Dermis blood vessel endothelial cell (primary cell): Measurements from ENCODE around the gene ADGRE3. TPM values are rescaled to one million over a fixed set of nuclear protein-coding genes. Genes with fewer than 3 reads are reported as not detected.

Source experiments
- DNase-seq: peaks from one replicate; pipeline ENCODE4 v3.0.0; 2010
- total RNA-seq: library from RNA; depleted of rRNA; stranded (reverse); fragments of >200 nt; gene quantifications from 2 replicates; pipeline ENCODE4 v1.2.3, GENCODE V29; 2014

ADGRE3 gene, protein sequence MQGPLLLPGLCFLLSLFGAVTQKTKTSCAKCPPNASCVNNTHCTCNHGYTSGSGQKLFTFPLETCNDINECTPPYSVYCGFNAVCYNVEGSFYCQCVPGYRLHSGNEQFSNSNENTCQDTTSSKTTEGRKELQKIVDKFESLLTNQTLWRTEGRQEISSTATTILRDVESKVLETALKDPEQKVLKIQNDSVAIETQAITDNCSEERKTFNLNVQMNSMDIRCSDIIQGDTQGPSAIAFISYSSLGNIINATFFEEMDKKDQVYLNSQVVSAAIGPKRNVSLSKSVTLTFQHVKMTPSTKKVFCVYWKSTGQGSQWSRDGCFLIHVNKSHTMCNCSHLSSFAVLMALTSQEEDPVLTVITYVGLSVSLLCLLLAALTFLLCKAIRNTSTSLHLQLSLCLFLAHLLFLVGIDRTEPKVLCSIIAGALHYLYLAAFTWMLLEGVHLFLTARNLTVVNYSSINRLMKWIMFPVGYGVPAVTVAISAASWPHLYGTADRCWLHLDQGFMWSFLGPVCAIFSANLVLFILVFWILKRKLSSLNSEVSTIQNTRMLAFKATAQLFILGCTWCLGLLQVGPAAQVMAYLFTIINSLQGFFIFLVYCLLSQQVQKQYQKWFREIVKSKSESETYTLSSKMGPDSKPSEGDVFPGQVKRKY
- not detected in 2 replicates for total RNA-seq

DNA sequence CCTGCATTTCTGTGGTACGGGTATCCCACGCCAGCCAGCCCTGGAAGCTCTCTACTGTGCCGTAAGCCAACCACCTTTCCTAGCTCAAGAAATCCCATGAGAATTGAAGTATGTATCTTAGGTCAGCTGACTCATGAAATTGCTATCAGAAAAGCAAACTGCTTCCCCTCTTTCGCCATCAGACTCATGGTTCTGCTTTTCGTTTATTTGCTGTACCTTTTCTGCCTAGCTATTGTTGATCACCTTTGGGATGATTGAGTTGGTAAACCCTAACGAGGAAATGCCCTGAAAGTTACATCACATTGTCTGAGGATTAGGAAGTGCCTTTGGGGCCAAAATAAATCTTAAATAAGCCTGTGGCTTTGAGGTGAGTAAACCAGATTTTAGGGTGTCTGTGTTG lies at the start of gene ADGRE3:
Gene ADGRE3 (minus strand): TSS at position 81 of the 400 bp plus-strand sequence. CDS start 74 bp downstream, at position 7.
- DNase-seq = no peak

DNA sequence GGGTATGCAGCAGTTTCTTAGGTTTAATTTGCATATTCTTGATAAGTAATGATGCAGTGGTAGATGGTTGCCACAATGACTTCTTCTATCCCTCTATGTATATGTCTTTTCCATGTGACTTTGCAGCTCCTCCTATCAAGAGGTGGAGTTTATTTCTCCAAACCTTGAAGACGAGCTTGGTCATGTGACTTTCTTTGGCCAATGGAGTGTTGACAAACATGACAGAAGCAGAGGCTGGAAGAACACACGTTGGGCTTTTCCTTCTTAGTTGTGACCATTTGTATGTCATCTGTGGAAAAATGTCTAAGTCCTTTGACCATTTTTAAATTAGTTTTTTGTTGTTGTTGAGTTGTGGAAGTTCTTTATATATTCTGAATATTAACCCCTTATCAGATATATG lies 47.5 kb upstream of the ADGRE3 start:
- DNase-seq = no peak

DNA sequence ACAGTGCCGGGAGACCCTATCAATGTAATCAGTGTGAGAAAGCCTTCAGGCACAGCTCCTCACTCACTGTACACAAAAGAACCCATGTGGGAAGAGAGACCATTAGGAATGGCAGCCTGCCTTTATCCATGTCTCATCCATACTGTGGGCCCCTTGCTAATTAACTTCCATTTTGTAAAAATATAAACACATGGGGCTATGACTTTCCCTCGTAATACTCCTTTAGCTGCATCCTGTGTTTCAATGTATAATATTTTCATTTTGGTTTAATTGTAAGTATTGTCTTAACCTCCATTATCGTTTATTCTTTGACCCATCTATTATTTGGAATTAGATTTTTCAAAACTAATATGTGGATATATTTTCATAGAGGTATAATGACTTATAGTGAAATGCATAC lies 44.5 kb upstream of the ADGRE3 start:
- DNase-seq = no peak

DNA sequence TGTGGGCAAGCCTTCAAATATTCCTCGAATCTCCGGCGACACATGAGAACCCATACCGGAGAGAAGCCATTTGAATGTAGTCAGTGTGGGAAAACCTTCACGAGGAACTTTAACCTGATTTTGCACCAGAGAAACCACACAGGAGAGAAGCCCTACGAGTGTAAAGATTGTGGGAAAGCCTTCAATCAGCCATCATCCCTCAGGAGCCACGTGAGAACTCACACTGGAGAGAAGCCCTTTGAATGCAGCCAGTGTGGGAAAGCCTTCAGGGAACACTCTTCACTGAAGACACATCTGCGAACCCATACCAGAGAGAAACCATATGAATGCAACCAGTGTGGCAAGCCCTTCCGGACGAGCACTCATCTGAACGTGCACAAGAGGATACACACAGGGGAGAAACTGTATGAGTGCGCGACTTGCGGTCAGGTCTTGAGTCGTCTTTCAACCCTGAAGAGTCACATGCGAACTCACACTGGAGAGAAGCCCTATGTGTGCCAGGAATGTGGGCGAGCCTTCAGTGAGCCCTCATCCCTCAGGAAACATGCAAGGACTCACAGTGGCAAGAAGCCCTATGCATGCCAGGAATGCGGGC lies 44.0 kb upstream of the ADGRE3 start:
- DNase-seq = no peak

DNA sequence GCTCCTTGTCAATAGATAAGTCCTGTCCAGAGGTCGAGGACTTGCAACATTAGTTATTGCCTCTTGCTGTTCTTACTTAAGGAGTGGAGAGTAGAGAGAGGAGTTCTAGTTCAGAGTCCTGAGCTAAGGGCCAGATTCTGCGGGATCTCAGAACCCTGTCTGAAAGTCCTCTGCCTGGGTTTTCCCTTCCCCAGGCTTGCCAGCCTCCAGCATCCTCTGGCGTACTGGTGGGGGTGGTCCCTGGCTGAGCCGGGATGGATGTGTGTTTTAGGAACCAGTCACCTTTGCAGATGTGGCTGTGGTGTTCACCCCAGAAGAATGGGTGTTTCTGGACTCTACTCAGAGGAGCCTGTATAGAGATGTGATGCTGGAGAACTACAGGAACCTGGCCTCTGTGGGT lies 41.2 kb upstream of the ADGRE3 start:
- no peak for DNase-seq

DNA sequence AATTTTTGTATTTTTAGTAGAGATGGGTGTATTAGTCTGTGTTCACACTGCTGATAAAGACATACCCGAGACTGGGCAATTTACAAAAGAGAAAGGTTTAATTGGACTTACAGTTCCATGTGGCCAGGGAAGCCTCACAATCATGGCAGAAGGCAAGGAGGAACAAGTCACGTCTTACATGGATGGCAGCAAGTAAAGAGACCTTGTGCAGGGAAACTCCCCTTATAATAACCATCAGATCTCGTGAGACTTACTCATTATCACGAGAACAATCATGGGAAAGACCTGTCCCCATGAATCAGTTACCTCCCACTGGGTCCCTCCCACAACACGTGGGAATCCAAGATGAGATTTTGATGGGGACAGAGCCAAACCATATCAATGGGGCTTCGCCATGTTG lies 29.8 kb upstream of the ADGRE3 start:
- no peak for DNase-seq

DNA sequence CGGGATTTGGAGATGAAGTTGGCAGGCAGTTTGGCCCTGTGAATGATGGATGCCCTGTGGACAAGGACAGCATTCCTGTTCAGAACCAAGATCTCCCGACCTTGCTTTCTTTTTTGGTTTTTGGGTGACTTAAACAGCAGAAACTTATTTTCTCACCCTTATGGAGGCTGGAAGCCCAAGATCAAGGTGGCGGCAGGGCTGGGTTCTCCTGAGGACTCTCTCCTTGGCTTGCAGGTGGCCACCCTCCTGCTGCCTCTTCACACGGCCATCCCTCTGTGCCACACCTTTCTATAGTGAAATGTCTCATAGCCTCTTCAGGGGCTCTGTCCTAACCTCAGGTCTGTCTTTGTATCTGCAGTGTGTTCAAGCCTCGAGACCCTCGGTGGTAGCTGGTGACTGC lies 29.2 kb upstream of the ADGRE3 start:
- no peak for DNase-seq

DNA sequence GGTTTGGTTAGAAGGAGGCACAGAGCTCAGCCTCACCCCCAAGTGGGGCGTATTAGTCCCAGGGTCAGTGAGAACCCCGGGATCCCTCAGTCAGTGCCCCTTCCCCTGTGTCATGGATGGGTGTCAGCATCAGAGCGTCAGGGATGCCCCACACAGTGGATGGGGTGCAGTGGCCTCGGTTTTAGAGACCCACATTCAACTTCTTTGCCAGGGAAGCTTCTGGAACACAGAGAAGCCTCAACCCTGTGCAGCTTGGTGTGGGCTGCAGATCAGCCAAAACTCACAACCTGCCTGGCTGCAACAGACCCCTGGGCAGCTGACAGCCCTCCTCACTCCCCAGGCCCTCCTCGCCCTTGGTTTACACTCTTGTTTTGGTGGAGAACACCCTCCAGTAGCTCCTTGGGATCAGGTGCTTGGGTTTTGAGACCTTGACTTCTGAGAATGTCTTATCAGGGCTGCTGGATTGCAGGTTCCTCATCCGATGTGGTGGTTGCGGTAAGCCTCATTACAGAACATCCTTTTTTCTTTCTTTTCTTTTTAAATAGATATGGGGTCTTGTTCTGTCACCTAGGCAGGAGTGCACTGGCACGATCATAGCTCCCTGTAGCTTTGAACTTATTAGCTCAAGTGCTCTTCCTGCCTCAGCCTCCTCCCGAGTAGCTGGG lies 26.2 kb upstream of the ADGRE3 start:
- DNase-seq = no peak

DNA sequence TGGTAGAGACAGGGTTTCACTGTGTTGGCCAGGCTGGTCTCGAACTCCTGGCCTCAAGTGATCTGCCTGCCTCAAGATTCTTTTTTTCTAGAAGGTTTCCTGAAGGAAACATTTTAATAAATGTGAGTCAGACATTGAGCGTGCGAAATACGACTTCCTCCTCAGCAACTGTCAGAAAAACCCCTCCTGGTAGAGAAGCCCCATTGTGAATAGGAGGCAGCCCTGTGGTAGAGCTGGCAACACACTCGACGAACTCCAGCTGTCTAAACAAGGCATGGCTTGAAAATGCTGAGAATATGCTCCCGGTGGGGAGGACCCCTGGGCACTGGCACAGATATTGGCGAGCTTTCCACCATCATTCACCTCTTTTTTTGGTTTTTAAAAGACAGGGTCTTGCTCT lies 25.0 kb upstream of the ADGRE3 start:
- DNase-seq = peak; percentile 65

DNA sequence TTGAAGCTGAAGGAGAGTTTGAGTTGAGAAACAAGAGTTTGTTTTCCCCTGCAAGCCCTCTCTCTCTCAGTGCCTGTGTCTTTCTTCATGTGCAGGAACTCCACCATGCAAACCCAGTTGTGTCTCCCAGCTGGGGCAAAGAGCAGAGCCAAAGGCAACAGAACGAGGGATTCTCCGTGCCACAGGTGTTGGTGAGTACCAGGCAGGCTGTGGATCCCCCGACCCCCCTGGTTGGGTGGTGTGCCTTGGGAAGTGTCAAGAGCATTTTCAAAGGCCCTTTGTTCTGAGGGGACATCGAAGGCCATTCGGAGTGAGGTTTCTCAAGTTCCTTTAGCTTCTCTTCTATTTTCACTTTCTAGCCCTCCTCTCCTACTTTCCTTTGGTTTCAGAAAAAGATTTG lies 20.8 kb upstream of the ADGRE3 start:
- no peak for DNase-seq

DNA sequence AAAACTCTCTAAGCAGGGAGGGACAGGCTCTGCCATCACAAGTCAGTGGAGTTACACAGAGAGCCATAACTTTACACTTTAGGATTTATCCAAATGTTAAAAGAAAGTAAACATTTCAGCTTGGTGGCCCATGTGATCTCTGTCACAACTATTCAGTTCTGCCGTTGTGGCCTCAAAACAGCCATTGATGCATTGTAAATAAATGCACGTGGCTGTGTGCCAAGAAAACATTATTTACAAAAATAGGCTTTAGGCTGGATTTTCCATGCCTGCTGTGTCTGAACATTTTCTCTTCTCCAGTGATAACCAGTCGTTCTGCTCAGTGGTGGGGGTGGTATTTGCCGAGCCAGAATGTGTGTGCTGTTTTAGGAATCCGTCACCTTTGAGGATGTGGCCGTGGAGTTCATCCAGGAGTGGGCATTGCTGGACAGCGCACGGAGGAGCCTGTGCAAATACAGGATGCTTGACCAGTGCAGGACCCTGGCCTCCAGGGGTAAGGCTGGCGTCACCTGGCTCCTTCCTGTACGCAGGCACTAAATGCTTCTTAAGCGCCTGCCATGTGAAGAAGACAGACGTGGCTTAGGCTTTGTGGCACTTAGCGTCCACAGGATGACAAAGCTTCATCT lies 20.1 kb upstream of the ADGRE3 start:
- no peak for DNase-seq

DNA sequence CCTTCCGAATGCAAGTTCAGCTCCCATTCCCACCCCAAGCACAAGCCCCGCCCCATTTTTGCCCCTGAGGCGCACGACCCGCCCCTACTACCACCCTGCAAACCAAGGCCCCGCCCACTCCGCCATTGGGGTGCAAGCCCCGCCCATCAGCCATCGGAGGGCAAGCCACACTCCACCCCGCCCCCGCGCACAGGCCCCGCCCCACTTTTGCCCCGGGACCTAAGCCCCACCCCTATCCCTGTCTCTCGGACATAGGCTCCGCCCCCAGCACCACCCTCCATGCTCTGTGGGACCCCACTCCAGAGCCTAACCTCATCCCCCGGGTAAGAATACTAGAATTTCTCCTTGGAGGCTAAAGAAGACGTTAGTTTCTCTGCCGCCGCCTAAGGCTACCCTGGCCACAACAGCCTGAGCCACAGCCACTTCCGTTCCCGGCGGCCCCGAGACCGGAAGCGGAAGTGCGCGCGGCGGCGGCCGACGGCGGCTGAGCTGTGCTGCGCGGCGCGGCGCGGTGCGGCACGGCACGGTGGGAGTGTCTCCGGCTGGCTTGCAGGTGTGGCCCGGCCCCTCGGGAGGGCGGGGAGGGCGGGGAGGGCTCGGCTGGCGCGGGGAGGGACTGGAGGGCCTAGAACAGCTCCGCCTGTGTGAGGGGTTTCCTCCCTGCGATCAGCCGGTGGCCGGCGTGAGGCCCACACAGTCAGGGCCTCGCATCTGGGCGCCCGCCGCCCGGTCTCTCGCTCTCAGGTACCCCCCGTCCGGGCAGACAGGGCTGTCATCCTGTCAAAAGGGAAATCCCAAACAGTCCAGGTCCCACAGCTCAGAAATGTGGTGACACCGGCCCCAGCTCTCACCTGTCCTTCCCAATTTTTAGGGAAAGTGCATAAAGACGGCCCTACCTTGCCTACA lies 15.2 kb upstream of the ADGRE3 start, which contains the start of gene ZNF333:
Gene ZNF333 (plus strand): TSS at position 451 of the 906 bp plus-strand sequence. CDS start 3,444 bp downstream, outside the sequence.
- DNase-seq = peak; percentile 93

DNA sequence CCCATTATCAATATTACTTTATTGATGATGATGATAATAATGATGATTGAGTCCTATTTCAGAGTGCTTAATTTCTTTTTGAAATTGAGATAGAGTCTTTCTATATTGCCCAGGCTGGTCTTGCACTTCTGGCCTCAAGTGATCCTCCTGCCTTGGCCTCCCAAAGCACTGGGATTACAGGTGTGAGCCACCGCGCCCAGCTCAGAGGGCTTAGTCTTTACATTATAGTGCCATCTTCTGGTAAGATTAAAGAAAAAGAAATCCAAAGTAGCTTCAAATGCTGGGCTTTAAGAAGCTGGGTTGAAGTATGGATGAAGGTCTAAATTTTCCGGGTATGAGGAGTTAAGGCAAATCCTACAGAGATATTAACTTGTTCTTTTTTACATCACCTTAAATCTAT lies 11.8 kb upstream of the ADGRE3 start:
- peak; percentile 54 for DNase-seq

DNA sequence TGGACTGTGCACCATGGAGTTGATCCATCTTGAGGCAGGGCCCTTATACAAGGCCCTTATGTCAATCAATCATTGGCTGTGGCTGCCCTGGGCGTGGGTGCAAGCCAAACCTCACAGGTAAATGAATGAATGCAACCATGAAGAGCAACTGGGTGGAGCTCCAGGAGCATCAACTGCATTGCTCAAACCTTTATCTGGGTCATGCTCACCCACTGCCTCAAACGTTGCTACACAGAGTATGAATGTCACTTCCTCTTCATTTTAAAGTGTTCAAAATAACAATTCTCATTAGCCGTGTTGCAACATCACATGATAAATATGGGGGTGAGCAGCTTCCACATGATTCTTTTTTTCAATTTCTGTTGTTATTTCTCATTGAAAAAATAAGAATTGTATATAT lies 8.8 kb upstream of the ADGRE3 start:
- no peak for DNase-seq

DNA sequence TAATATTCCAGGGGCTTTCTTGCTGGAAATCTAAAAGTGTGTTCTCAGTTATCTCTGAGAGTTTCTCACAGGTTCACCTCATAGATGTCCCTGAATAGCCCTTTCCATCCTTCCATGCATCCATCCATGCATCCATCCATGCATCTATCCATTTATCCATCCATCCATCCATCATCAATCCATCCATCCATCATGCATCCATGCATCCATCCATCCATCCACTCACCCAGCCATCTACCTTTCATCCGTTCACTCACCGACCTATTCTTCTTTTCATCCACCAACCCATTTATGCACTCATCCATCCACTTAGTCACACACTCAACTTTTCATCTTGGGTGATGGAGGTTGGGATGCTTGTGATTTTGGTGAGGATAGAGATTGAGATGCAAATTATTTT lies 7.4 kb upstream of the ADGRE3 start:
- no peak for DNase-seq

DNA sequence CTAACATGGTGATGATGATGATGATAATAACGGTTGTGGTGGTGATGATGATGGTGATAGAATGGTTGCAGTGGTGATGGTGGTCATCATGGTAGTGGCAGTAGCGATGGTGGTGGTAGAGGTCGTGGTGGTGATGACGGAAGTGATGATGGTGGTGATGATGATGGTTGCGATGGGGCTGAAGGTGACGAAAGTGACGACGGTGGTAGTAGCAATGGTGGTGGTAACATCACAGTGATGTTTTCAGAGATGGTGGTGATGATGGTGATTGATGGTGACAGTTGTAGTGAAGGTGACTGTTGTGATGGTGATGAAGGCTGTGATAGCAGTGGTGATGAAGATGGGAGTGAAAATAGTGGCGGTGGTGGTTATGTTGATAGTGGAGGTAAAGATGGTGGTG lies 3.6 kb upstream of the ADGRE3 start:
- DNase-seq = no peak

DNA sequence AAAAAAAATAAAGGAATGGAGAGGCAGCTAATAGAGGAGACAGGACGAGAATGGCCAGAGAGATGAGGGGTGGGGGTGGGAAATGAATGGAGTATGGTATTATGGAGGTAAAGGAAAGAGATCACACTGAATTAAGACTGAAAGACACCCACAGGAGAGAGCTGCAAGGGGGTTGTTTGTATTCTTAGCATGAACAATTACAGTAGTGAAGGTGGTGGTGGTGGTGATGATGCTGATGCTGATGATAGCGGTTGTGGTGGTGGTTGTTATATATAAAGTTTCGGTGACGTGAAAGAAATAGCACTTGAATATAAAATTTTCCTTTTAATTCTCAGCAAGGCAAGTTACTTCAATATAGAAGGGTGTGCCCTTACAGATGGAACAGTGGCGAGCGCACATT lies 2.8 kb upstream of the ADGRE3 start:
- DNase-seq = no peak

DNA sequence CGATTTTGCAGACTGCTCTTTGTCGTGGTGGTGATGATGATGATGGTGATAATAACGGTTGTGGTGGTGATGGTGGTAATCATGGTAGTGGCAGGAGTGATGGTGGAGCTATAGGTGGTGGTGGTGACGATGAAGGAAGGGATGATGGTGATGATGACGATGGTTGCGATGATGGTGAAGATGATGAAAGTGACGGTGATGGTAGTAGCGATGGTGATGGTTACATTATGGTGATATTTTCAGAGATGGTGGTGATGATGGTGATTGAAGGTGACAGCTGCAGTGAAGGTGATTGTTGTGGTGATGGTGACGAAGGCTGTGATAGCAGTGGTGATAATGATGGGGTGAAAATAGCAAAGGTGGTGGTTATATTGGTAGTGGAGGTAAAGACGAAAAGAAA lies 2.1 kb upstream of the ADGRE3 start:
- no peak for DNase-seq

DNA sequence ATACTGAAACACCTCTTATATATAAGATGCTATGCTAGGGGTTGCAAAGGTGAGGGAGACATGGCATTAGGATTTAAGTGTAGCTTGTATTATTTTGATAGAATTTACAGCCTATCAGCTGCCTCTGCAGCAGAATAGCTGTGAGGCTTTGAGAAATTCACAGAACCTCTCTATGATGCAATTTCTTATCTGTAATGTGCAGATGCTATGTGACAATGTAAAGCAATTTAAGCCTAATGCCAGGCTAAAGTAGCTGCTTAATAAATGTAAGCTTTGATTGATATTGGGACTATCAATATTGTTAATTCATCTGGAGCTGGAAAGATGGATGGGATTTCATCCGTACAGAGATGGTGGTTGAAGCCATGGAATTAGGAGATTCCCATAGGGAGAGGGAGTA lies 1.6 kb downstream of the ADGRE3 start:
- DNase-seq = no peak

DNA sequence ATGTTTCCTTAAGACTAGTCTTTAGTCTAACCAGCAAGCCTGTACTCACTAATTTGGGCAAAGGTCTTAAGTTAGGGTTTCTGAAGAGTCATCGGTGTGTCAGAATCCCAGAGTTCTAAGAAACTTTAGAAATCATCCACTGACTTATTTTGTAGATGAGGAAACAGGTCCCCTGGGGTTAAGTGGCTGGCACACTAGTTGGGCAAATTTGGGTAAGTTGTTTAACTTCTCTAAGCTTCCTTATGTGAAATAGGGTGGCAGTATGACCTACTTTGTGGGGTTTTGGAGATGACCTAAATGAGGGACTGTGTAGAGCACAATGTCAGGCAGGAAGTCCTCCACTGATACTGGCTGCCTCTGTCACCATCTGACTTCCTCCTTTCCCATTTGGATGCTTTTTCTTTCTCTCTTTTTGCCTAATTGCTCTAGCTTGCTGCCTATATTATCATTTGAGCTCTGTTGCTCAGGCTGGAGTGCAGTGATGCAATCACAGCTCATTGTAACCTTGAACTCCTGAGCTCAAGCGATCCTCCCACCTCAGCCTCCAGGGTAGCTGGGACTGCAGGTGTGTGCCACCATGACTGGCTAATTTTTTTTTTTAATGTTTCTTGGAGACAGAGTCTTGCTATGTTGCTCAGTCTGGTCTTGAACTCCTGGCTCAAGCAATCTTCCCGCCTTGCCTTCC lies 2.3 kb downstream of the ADGRE3 start:
- no peak for DNase-seq

DNA sequence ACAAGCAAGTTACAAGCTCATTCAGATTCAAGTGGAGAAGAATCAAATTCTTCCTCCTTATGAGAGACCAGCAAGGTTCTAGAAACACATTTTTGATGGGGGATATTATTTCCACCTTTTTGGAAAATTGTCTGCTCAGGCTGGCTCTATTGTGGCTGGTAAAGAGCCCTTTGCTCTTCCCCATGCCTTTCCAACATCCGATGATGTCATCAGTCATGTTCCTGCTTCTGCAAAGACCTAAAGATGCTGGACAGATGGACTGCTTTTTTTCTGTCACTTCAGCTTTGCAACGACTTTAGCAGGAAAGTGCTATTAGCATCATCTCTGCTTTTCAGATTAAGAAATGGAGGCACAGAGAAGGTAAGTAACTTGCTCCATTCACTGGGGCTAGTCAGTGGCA lies 4.2 kb downstream of the ADGRE3 start:
- no peak for DNase-seq
